Small intestine (tissue), 7 donors: ENCODE data around the gene SLC35G3. TPM values are rescaled to one million over a fixed set of nuclear protein-coding genes. Genes with fewer than 3 reads are reported as not detected.

Experiments used
- DNase-seq, 2 donors: peaks; one replicate each; pipeline versions ENCODE4 v3.0.0 to v3.0.0-alpha.2; 2013
- FAIRE-seq: peaks from 2 replicates; lab custom pipeline; 2012; peaks lifted over from hg19 to GRCh38; lab: Jason Lieb, UNC
- H3K27ac ChIP-seq, 3 donors: one replicate each; pipeline ENCODE4 v1.5.1; 2013; ENCODE audit warnings: low read length in 2 of 3, mild to moderate bottlenecking in 2 of 3, control low read depth in 1 of 3, inconsistent platforms in 1 of 3, low read depth in 1 of 3, moderate library complexity in 1 of 3
- H3K27me3 ChIP-seq, 3 donors: one replicate each; pipeline ENCODE4 v1.6.1; 2013; ENCODE audit warnings: low read length in 3 of 3, inconsistent platforms in 1 of 3; ENCODE audit not compliant: control insufficient read depth in 3 of 3, insufficient read depth in 3 of 3
- H3K36me3 ChIP-seq, 3 donors: one replicate each; pipeline ENCODE4 v1.6.1; 2013; ENCODE audit warnings: low read length in 3 of 3, inconsistent platforms in 1 of 3, low read depth in 1 of 3, mild to moderate bottlenecking in 1 of 3, moderate library complexity in 1 of 3; ENCODE audit not compliant: control insufficient read depth in 3 of 3, insufficient read depth in 2 of 3
- H3K4me1 ChIP-seq, 3 donors: one replicate each; pipeline ENCODE4 v1.6.1; 2013; ENCODE audit warnings: low read length in 2 of 3, inconsistent platforms in 1 of 3, low read depth in 1 of 3, mild to moderate bottlenecking in 1 of 3, moderate library complexity in 1 of 3; ENCODE audit not compliant: control insufficient read depth in 3 of 3, insufficient read depth in 2 of 3
- H3K4me3 ChIP-seq, 3 donors: one replicate each; pipeline ENCODE4 v1.5.1; 2013; ENCODE audit warnings: low read length in 3 of 3, control low read depth in 1 of 3, inconsistent platforms in 1 of 3, low read depth in 1 of 3, mild to moderate bottlenecking in 1 of 3, moderate library complexity in 1 of 3
- H3K9me3 ChIP-seq, 2 donors: one replicate each; pipeline ENCODE4 v1.6.1; 2013; ENCODE audit warnings: low read depth in 1 of 2, low read length in 1 of 2; ENCODE audit not compliant: control insufficient read depth in 2 of 2, insufficient read depth in 1 of 2
- WGBS, 3 donors: extraction: QIAGEN DNeasy Blood & Tissue Kit; methylation state at CpG; one replicate each; pipeline ENCODE4 v1.1.7; 2013; 5-methylcytosine and 5-hydroxymethylcytosine counted together
- polyA plus RNA-seq, 4 donors: library from polyadenylated mRNA; stranded (reverse) in 3 of 4; unstranded in 1 of 4; fragments of 200-250 nt in 3 of 4; fragments of 120-200 nt in 1 of 4; gene quantifications; one replicate each; pipeline versions ENCODE4 v1.2.1 to v1.2.3, GENCODE V29; 2013
- donor health status: healthy with polysubstance abuse.
- donor health status: control.
- donor health status: control.
- donor health status: Bipolar disorder and iron deficiency.
- donor health status: healthy.

Gene SLC35G3
- polyA plus RNA-seq, 4 donors: 0.22 TPM; not detected in 3

DNA sequence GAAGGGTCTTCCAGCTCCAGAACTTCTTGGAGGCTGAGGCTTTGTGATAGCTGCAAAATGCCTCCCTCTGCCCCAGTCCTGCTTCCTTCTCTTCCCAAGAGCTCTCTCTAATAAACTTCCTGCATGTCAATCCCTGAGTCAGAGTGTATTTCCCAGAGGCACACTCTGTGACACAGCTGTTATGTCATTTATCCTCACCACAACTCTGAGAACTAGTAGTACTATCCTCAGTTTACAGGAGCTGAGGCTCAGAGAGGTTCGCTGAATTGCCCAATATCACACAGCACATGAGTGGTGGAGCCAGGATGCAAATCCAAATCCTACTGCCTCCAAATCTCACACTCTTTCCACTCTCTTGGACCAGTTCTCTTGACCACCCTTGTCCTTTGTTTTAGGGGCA lies 26.5 kb downstream of the SLC35G3 start:
- 83 to 92% (median 85%) methylated on average over 1 of the region's 1 CpG for WGBS, 3 donors
- no peak for FAIRE-seq
- Histone ChIP-seq H3K27ac (no peak overlapping the region), H3K4me3 (no peak overlapping the region), H3K4me1 (no peaks in the 10 kb centered on the region), H3K36me3 (no peaks in the 10 kb centered on the region), H3K27me3 (no peaks in the 10 kb centered on the region), H3K9me3 (no peaks in the 10 kb centered on the region)
- no peak for DNase-seq

DNA sequence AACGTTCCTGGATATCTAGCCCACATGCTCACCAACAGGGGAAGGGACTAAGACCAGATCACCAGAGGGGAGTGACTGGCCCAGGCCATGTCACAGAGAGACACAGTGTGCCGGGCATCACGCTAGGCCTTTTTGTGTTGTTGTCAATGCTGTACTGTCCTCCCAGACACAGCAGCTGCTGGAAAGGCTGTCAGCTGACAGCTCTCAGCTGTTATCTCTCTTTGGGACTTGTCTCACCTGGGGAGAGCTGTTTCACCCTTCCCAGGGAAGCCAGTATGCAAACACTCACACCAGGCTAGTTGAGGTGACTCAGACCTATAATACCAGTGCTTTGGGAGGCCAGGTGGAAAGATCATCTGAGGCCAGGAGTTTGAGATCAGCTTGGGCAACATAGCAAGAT lies 27.1 kb downstream of the SLC35G3 start:
- FAIRE-seq: no peak
- Histone ChIP-seq H3K4me1 (no peaks in the 10 kb centered on the region), H3K27me3 (no peaks in the 10 kb centered on the region), H3K9me3 (no peaks in the 10 kb centered on the region), H3K4me3 (no peak overlapping the region), H3K36me3 (no peaks in the 10 kb centered on the region), H3K27ac (no peak overlapping the region)
- WGBS, 3 donors: 30 to 64% (median 48%) methylated on average over 3 of the region's 3 CpGs
- DNase-seq: no peak

DNA sequence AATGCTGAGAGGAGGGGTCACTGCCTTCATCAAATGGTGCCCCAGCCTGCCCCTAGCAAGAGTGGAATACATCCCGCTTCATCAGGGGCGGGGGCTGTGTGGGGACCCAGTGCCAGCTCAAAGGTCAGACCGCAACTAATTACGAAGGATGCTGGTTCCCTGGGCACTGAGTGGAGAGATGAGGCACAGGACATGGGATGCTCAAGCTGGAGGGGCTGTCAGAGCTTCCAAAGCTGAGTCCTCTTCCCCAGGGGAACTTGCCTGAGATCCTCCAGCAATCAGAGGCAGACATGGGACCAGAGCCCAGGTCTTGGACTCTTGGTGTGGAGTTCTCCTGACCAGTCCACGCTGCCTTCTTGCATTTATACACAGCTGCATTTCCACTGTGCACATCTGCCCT lies 27.7 kb downstream of the SLC35G3 start:
- H3K9me3 ChIP-seq: no peaks in the 10 kb centered on the region
- H3K36me3 ChIP-seq: no peaks in the 10 kb centered on the region
- no peak overlapping the region for H3K27ac ChIP-seq
- no peaks in the 10 kb centered on the region for H3K4me1 ChIP-seq
- peaks cover 0 to under 1% (median 0%) of the 10 kb centered on the region in 3 donors for H3K27me3 ChIP-seq
- no peak for DNase-seq
- WGBS, 3 donors: 50 to 69% (median 61%) methylated on average over 5 of the region's 5 CpGs
- H3K4me3 ChIP-seq: no peak overlapping the region
- no peak for FAIRE-seq

DNA sequence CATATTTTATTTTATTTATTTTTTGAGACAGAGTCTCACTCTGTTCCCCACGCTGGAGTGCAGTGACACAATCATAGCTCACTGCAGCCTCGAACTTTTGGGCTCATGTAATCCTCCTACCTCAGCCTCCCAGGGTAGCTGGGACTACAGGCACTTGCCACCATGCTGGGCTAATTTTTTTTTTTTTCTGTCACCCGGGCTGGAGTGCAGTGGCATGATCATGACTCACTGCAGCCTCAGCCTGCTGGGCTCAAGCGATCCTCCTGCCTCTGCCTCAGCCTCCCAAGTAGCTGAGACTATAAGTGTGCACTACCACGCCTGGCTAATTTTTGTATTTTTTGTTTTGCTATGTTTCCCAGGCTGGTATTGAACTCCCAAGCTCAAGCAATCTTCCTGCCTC lies 29.5 kb downstream of the SLC35G3 start:
- H3K4me1 ChIP-seq: no peaks in the 10 kb centered on the region
- no peak overlapping the region for H3K4me3 ChIP-seq
- H3K27me3 ChIP-seq: peaks cover 0 to 2% (median 0%) of the 10 kb centered on the region in 3 donors
- FAIRE-seq (no peak), DNase-seq (no peak)
- 54 to 80% (median 67%) methylated on average over 5 of the region's 5 CpGs for WGBS, 3 donors
- H3K27ac ChIP-seq: no peak overlapping the region
- H3K36me3 ChIP-seq: no peaks in the 10 kb centered on the region
- peaks cover 0 to 2% of the 10 kb centered on the region in 2 donors for H3K9me3 ChIP-seq

DNA sequence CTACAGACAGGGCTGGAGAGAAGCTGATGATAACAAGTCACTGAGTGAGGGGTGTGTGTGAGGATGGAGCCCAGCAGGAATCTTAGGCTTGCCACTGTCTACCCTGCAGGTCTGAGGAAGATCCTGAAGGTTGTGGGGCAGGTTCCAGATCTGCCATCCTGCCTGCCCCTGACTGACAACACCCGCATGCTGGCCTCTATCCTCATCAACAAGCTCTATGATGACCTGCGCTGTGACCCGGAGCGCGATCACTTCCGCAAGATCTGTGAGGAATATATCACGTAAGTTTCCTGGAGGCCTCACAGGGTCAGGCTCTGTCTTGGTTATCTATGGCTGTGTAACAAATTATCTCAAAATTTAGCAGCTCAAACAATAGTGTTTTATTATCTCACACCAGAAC lies 30.3 kb downstream of the SLC35G3 start:
- Histone ChIP-seq H3K27me3 (peaks cover 0 to 2% (median 2%) of the 10 kb centered on the region in 3 donors), H3K36me3 (no peaks in the 10 kb centered on the region), H3K4me3 (no peak overlapping the region), H3K9me3 (peaks cover 0 to 2% of the 10 kb centered on the region in 2 donors), H3K27ac (no peak overlapping the region), H3K4me1 (no peaks in the 10 kb centered on the region)
- 93 to 94% (median 94%) methylated on average over 7 of the region's 7 CpGs for WGBS, 3 donors
- DNase-seq: no peak
- no peak for FAIRE-seq

DNA sequence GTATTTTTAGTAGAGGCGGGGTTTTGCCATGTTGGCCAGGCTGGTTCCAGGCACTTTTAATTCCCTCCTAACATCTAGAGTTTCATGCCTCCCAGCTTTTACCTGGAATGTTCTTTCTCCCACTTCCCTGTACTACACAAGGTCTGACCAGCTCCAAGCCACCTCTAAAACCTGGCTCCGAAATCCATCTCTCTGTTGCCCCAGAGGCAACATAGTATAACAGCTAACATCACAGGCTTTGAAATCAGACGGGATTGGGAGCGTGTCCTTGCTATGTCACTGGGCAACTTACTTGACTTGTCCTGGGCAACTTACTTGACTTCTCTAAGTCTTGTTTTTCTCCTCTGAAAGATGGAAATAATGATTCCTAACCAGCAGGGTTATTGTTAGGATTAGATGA lies 31.4 kb downstream of the SLC35G3 start:
- H3K9me3 ChIP-seq: peaks cover 0 to 2% of the 10 kb centered on the region in 2 donors
- FAIRE-seq: no peak
- no peaks in the 10 kb centered on the region for H3K4me1 ChIP-seq
- peaks cover 0 to 2% (median 2%) of the 10 kb centered on the region in 3 donors for H3K27me3 ChIP-seq
- no peaks in the 10 kb centered on the region for H3K36me3 ChIP-seq
- DNase-seq: no peak
- H3K4me3 ChIP-seq: no peak overlapping the region
- WGBS, 3 donors: 85 to 86% (median 85%) methylated on average over 4 of the region's 4 CpGs
- no peak overlapping the region for H3K27ac ChIP-seq

DNA sequence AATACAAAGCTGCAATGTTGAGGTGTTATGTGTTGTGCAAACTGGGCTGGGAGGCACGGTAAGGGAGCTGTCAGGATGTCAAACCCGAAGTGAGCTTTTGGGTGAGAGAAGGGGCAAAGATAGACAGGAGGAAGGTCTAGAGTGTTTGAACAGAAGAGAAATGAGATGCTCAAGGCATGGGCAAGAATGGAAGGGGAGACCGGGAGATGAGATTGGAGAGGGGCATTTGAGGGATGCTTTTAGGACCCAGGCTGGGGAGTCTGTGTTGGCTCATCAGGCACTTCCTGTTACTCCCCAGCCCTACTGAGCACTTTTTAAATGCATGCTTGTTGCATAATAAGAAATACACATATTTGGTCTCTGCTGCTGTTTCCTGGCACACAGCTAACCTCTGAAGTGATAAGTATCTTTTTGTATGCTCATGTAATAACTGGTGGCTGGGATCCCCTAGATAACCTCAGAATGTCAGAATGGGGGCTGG lies 32.9 kb downstream of the SLC35G3 start:
- Histone ChIP-seq H3K36me3 (no peaks in the 10 kb centered on the region), H3K4me1 (no peaks in the 10 kb centered on the region), H3K27ac (peak overlapping the region in 1 of 3 donors; percentile 52), H3K27me3 (peaks cover 0 to 2% (median 2%) of the 10 kb centered on the region in 3 donors), H3K9me3 (peaks cover 0 to 2% of the 10 kb centered on the region in 2 donors), H3K4me3 (no peak overlapping the region)
- WGBS, 3 donors: 56 to 71% (median 66%) methylated on average over 3 of the region's 3 CpGs
- DNase-seq (peak in 1 of 2 donors; percentile 21), FAIRE-seq (no peak)

DNA sequence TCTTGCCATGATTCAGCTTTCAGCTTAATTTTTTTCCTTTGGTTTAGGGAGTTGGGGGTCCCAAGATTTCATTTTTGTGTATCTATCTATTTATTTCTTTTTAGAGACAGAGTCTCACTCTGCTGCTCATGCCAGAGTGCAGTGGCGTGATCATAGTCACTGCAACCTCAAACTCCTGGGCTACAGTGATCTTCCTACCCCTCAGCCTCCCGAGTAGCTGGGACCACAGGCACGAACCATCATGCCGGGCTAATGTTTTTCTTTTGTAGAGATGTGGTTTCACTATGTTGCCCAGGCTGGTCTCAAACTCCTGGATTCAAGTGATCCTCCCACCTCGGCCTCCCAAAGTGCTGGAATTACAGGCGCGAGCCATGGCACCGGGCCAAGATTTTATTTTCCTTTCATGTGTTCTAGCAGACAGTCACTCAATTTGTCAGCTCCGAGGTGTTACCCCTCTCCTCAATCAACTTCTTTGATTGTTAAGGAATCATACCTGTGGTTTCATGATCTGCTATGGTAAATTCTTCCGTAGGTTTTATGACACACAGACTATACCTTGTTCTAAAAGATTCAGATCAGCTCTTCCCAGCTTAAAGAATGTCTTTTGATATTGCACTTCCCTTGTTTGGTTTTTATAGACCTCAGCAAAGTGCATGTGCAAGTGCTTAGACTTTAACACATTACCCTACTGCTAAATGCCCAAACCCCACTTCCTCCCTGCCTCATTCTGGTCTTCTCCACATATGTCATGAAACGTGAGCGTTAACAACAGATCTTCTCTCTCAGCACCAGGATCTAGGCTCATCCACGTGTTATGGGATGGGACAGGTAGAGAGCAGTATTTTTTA lies 33.6 kb downstream of the SLC35G3 start:
- Histone ChIP-seq H3K4me3 (no peak overlapping the region), H3K36me3 (no peaks in the 10 kb centered on the region), H3K4me1 (no peaks in the 10 kb centered on the region), H3K27ac (peak overlapping the region in 1 of 3 donors; percentile 52), H3K9me3 (peaks cover 0 to 2% of the 10 kb centered on the region in 2 donors), H3K27me3 (peaks cover 0 to 2% (median 2%) of the 10 kb centered on the region in 3 donors)
- peak in 1 of 2 donors; percentile 26 for DNase-seq
- WGBS, 3 donors: 54 to 68% (median 54%) methylated on average over 13 of the region's 13 CpGs
- no peak for FAIRE-seq
